HEK293 (cell line): ENCODE results near the gene CREBBP.

Experiments
- CTCF ChIA-PET: fragments of 350-600 bp; formaldehyde crosslinking; extraction: SDS; loops from one replicate; lab custom pipeline; 2021; ENCODE audit warnings: antibody characterized with exemption; lab: Yijun Ruan, JAX
- POLR2A ChIA-PET: fragments of 300-600 bp; formaldehyde crosslinking; extraction: SDS; loops from one replicate; lab custom pipeline; 2020; ENCODE audit warnings: antibody characterized with exemption, inconsistent platforms; lab: Yijun Ruan, JAX
- H3K27ac ChIP-seq: fragments of 200-500 bp; sonication (Bioruptor generic); 2 replicates; pipeline ENCODE4 v1.5.1; 2014; ENCODE audit warnings: low read depth, low read length, control low read depth, inconsistent platforms; ENCODE audit errors: extremely low read depth
- H3K36me3 ChIP-seq, 2 experiments: fragments of 200-500 bp in 1 of 2; sonication (Bioruptor generic) in 1 of 2; 1 replicate in 1 of 2; 2 replicates in 1 of 2; pipeline ENCODE4 v1.5.1; 2014 to 2017; ENCODE audit warnings: inconsistent platforms in 2 of 2, low read length in 2 of 2; ENCODE audit not compliant: control insufficient read depth in 2 of 2, insufficient read depth in 1 of 2
- H3K4me1 ChIP-seq: fragments of 200-500 bp; sonication (Bioruptor generic); 2 replicates; pipeline ENCODE4 v1.5.1; 2014; ENCODE audit warnings: mild to moderate bottlenecking, low read length, inconsistent platforms; ENCODE audit not compliant: control insufficient read depth, insufficient read depth
- H3K4me3 ChIP-seq: 2 replicates; pipeline ENCODE4 v1.5.1; 2011; ENCODE audit warnings: low read depth, mild to moderate bottlenecking, control low read depth, low read length, moderate library complexity
- H3K9me3 ChIP-seq: fragments of 200-500 bp; sonication (Bioruptor generic); 2 replicates; pipeline ENCODE4 v1.5.1; 2014; ENCODE audit warnings: low read depth, low read length, inconsistent platforms; ENCODE audit not compliant: control insufficient read depth, insufficient read depth
- EGR2 ChIP-seq: fragments of 450-650 bp; formaldehyde crosslinking; IDR thresholded peaks from 2 replicates; pipeline ENCODE4 v1.5.1; 2016; ENCODE audit warnings: low read depth, missing biosample characterization, missing genetic modification characterization
- PRDM1 ChIP-seq: fragments of 450-650 bp; formaldehyde crosslinking; IDR thresholded peaks from 2 replicates; pipeline ENCODE4; 2016; ENCODE audit warnings: missing biosample characterization, missing genetic modification characterization
- PRDM10 ChIP-seq: fragments of 450-650 bp; formaldehyde crosslinking; IDR thresholded peaks from 2 replicates; pipeline ENCODE4 v1.5.1; 2016; ENCODE audit warnings: missing biosample characterization, missing genetic modification characterization
- SCRT1 ChIP-seq: fragments of 450-650 bp; formaldehyde crosslinking; IDR thresholded peaks from 2 replicates; pipeline ENCODE4 v1.5.1; 2016; ENCODE audit warnings: missing biosample characterization, missing genetic modification characterization, borderline replicate concordance
- SP7 ChIP-seq: fragments of 450-650 bp; formaldehyde crosslinking; IDR thresholded peaks from 2 replicates; pipeline ENCODE4 v1.5.1; 2016; ENCODE audit warnings: missing biosample characterization, missing genetic modification characterization
- ZBTB17 ChIP-seq: fragments of 450-650 bp; formaldehyde crosslinking; IDR thresholded peaks from 2 replicates; pipeline ENCODE4 v1.5.1; 2016; ENCODE audit warnings: missing biosample characterization, missing genetic modification characterization
- ZFHX2 ChIP-seq: fragments of 450-650 bp; formaldehyde crosslinking; conservative IDR thresholded peaks from 2 replicates; pipeline ENCODE4 v1.5.1; 2016; ENCODE audit warnings: missing biosample characterization, missing genetic modification characterization
- ZFP37 ChIP-seq: fragments of 450-650 bp; formaldehyde crosslinking; IDR thresholded peaks from 2 replicates; pipeline ENCODE4 v1.5.1; 2016; ENCODE audit warnings: missing biosample characterization, missing genetic modification characterization
- ZNF146 ChIP-seq: fragments of 450-650 bp; formaldehyde crosslinking; IDR thresholded peaks from 2 replicates; pipeline ENCODE4 v1.5.1; 2016; ENCODE audit warnings: missing biosample characterization, missing genetic modification characterization
- ZNF18 ChIP-seq: fragments of 450-650 bp; formaldehyde crosslinking; IDR thresholded peaks from 2 replicates; pipeline ENCODE4 v1.5.1; 2016; ENCODE audit warnings: missing biosample characterization, missing genetic modification characterization
- ZNF2 ChIP-seq: fragments of 450-650 bp; formaldehyde crosslinking; IDR thresholded peaks from 2 replicates; pipeline ENCODE4 v1.5.1; 2016; ENCODE audit warnings: missing biosample characterization, missing genetic modification characterization
- ZNF211 ChIP-seq: fragments of 450-650 bp; formaldehyde crosslinking; IDR thresholded peaks from 2 replicates; pipeline ENCODE4 v1.5.1; 2016; ENCODE audit warnings: low read depth, missing biosample characterization, missing genetic modification characterization
- ZNF362 ChIP-seq: fragments of 450-650 bp; formaldehyde crosslinking; IDR thresholded peaks from 2 replicates; pipeline ENCODE4 v1.5.1; 2016; ENCODE audit warnings: missing biosample characterization, missing genetic modification characterization
- ZNF426 ChIP-seq: fragments of 450-650 bp; formaldehyde crosslinking; IDR thresholded peaks from 2 replicates; pipeline ENCODE4 v1.5.1; 2017; ENCODE audit warnings: missing biosample characterization, missing genetic modification characterization, mild to moderate bottlenecking, inconsistent platforms, moderate library complexity
- ZNF473 ChIP-seq: fragments of 450-650 bp; formaldehyde crosslinking; IDR thresholded peaks from 2 replicates; pipeline ENCODE4 v1.5.1; 2017; ENCODE audit warnings: missing biosample characterization, missing genetic modification characterization
- ZNF48 ChIP-seq: fragments of 450-650 bp; formaldehyde crosslinking; IDR thresholded peaks from 2 replicates; pipeline ENCODE4 v1.5.1; 2016; ENCODE audit warnings: missing biosample characterization, missing genetic modification characterization
- ZNF549 ChIP-seq: fragments of 450-650 bp; IDR thresholded peaks from 2 replicates; pipeline ENCODE4 v1.5.1; 2018; ENCODE audit warnings: missing biosample characterization, missing genetic modification characterization, mild to moderate bottlenecking, inconsistent platforms, moderate library complexity
- ZNF596 ChIP-seq: fragments of 450-650 bp; IDR thresholded peaks from 2 replicates; pipeline ENCODE4 v1.5.0; 2018; ENCODE audit warnings: missing biosample characterization, mild to moderate bottlenecking, missing genetic modification characterization, moderate library complexity
- ZNF626 ChIP-seq: fragments of 450-650 bp; sonication (Bioruptor Pico); formaldehyde crosslinking; IDR thresholded peaks from 2 replicates; pipeline ENCODE4 v1.5.1; 2018; ENCODE audit warnings: missing biosample characterization, missing genetic modification characterization, inconsistent platforms
- ZNF76 ChIP-seq: fragments of 450-650 bp; formaldehyde crosslinking; IDR thresholded peaks from 2 replicates; pipeline ENCODE4; 2016; ENCODE audit warnings: low read depth, missing biosample characterization, missing genetic modification characterization, borderline replicate concordance

CREBBP gene

GRCh38 chr16:3798838-3799237 lies 81.7 kb downstream of the CREBBP start:
- TF ChIP-seq ZNF2 (tag by site-specific recombination) = no peak
- TF ChIP-seq ZNF146 (tag by site-specific recombination) = peak; percentile 96
- TF ChIP-seq, all 188 proteins: peak for 1
- Histone ChIP-seq H3K36me3 (peaks cover 0 to 3% of the 10 kb centered on the region in 2 experiments; a peak in 1 of 3 replicates), H3K27ac (no peak overlapping the region), H3K4me3 (no peak overlapping the region), H3K9me3 (no peaks in the 10 kb centered on the region), H3K4me1 (peaks cover 12% of the 10 kb centered on the region)
- POLR2A ChIA-PET = no interaction called here
- CTCF ChIA-PET = interaction anchor here (1.2 kb wide), 1 partner anchor 73 kb away, joined by 3 read pairs; no protein-coding TSS in a partner anchor

- TF ChIP-seq ZNF48 (no peak), PRDM1 (tag by site-specific recombination) (peak; percentile 89), EGR2 (peak; percentile 41; the same call in 1 of the 2 replicates), ZNF549 (tag by site-specific recombination) (no peak), ZBTB17 (tag by site-specific recombination) (0 out of 2 replicates have a peak, but pooled peaks have one; percentile 14), ZFHX2 (tag by site-specific recombination) (peak; percentile 57), ZNF18 (tag by site-specific recombination) (peak; percentile 76; the same call in 1 of the 2 replicates), SCRT1 (tag by site-specific recombination) (peak; percentile 30; the same call in 1 of the 2 replicates), ZNF626 (no peak)
- peaks cover 12% of the 10 kb centered on the region for H3K4me1 ChIP-seq
- ChIA-PET POLR2A (no interaction called here), CTCF (no interaction called here)
- H3K27ac ChIP-seq = no peak overlapping the region
- H3K9me3 ChIP-seq = no peaks in the 10 kb centered on the region
- H3K4me3 ChIP-seq = no peak overlapping the region
- peaks cover 0 to 6% of the 10 kb centered on the region in 2 experiments; a peak in 1 of 3 replicates for H3K36me3 ChIP-seq
These were observed 82.4 kb downstream of the CREBBP start for GRCh38 chr16:3797904-3798811.

- TF ChIP-seq ZNF362 (tag by site-specific recombination) (no peak), PRDM1 (tag by site-specific recombination) (peak; percentile 65), ZNF596 (peak; percentile 46; the same call in 1 of the 2 replicates), ZFP37 (tag by site-specific recombination) (no peak)
- TF ChIP-seq, all 188 proteins: peak for 2
- CTCF ChIA-PET = interaction anchor here (0.7 to 1.5 kb wide), 2 partner anchors 15 to 77 kb away, joined by 3 to 4 read pairs; no protein-coding TSS in a partner anchor
- no peak overlapping the region for H3K4me3 ChIP-seq
- peaks cover 12% of the 10 kb centered on the region for H3K4me1 ChIP-seq
- no peaks in the 10 kb centered on the region for H3K9me3 ChIP-seq
- no peak overlapping the region for H3K27ac ChIP-seq
- POLR2A ChIA-PET = no interaction called here
- H3K36me3 ChIP-seq = peaks cover 0 to 10% of the 10 kb centered on the region in 2 experiments; a peak in 1 of 3 replicates
These were observed 83.0 kb downstream of the CREBBP start for GRCh38 chr16:3797473-3797872.

GRCh38 chr16:3793161-3793576 lies 87.3 kb downstream of the CREBBP start:
- no peak overlapping the region for H3K4me3 ChIP-seq
- ChIA-PET POLR2A (no interaction called here), CTCF (no interaction called here)
- H3K36me3 ChIP-seq = peaks cover 0 to 44% of the 10 kb centered on the region in 2 experiments; a peak in 2 of 3 replicates
- H3K4me1 ChIP-seq = peaks cover 12% of the 10 kb centered on the region
- no peaks in the 10 kb centered on the region for H3K9me3 ChIP-seq
- no peak overlapping the region for H3K27ac ChIP-seq
- TF ChIP-seq SP7 (tag by site-specific recombination) (no peak), ZNF473 (tag by site-specific recombination) (no peak), ZNF76 (no peak), PRDM10 (no peak), ZNF426 (no peak), ZNF211 (tag by site-specific recombination) (no peak)
